Glomerular visceral epithelial cell (primary cell): ENCODE results near the gene GNG13.

Source experiments
- DNase-seq: peaks from one replicate; pipeline ENCODE4 v3.0.0-alpha.2; 2016; ENCODE audit errors: extremely low spot score

Gene GNG13

GRCh38 chr16:794091-794822 lies 6.3 kb downstream of the GNG13 start:
- no peak for DNase-seq

GRCh38 chr16:793414-793813 lies 7.1 kb downstream of the GNG13 start:
- DNase-seq = no peak

GRCh38 chr16:792221-792995 lies 8.1 kb downstream of the GNG13 start:
- no peak for DNase-seq

GRCh38 chr16:791131-791530 lies 9.4 kb downstream of the GNG13 start:
- DNase-seq = no peak

GRCh38 chr16:790086-790485 lies 10.4 kb downstream of the GNG13 start:
- no peak for DNase-seq

- no peak for DNase-seq
Observed at GRCh38 chr16:789191-789850, 11.2 kb downstream of the GNG13 start.

- DNase-seq = peak; percentile 94
Observed at GRCh38 chr16:788399-789126, 12.0 kb downstream of the GNG13 start, which contains the start of gene CHTF18. Gene CHTF18 (plus strand): TSS chr16:788620. CDS start chr16:788685, 65 bp downstream.

GRCh38 chr16:787978-788398 lies 12.5 kb downstream of the GNG13 start, which contains the start of gene RPUSD1:
Gene RPUSD1 (minus strand): TSS chr16:788381. CDS start chr16:787737, 644 bp downstream.
- no peak for DNase-seq

- DNase-seq = no peak
Observed at GRCh38 chr16:787321-787966, 13.1 kb downstream of the GNG13 start.

GRCh38 chr16:785563-786535 lies 14.7 kb downstream of the GNG13 start:
- peak; percentile 56 for DNase-seq

GRCh38 chr16:784431-784830 lies 16.1 kb downstream of the GNG13 start:
- DNase-seq = no peak

GRCh38 chr16:783404-784161 lies 17.0 kb downstream of the GNG13 start:
- no peak for DNase-seq

- DNase-seq = no peak
Observed at GRCh38 chr16:782766-783403, 17.6 kb downstream of the GNG13 start.

- no peak for DNase-seq
Observed at GRCh38 chr16:782258-782657, 18.3 kb downstream of the GNG13 start.

- DNase-seq = no peak
Observed at GRCh38 chr16:781346-782010, 19.1 kb downstream of the GNG13 start.

- DNase-seq = no peak
Observed at GRCh38 chr16:780296-780695, 20.2 kb downstream of the GNG13 start.

- DNase-seq = no peak
Observed at GRCh38 chr16:779561-779960, 21.0 kb downstream of the GNG13 start.

- DNase-seq = no peak
Observed at GRCh38 chr16:778909-779527, 21.5 kb downstream of the GNG13 start.
